BLaER1 treated with 17β-estradiol and CSF1 and Interleukin-3, amounts not matched to agents 10 nM and 100 nM (cell line): ENCODE measurements around the gene ABHD11.
A peak's percentile ranks its signal among the peaks of the same experiment; 100 is the strongest.

ENCODE experiments used
- H3K27ac ChIP-seq, 11 experiments: shearing (Covaris generic); formaldehyde crosslinking; 2 replicates each; pipeline ENCODE4 v1.8.1; 2022
- H3K27me3 ChIP-seq, 11 experiments: shearing (Covaris generic); formaldehyde crosslinking; 2 replicates each; pipeline ENCODE4 v1.8.1; 2022
- H3K36me3 ChIP-seq, 11 experiments: shearing (Covaris generic); formaldehyde crosslinking; 2 replicates each; pipeline ENCODE4 v1.8.1; 2022
- H3K4me1 ChIP-seq, 10 experiments: shearing (Covaris generic); formaldehyde crosslinking; 2 replicates each; pipeline ENCODE4 v1.8.1; 2022
- H3K4me2 ChIP-seq, 11 experiments: shearing (Covaris generic); formaldehyde crosslinking; 2 replicates each; pipeline ENCODE4 v1.8.1; 2022
- H3K4me3 ChIP-seq, 10 experiments: shearing (Covaris generic); formaldehyde crosslinking; 2 replicates each; pipeline ENCODE4 v1.8.1; 2022
- H3K9ac ChIP-seq, 11 experiments: shearing (Covaris generic); formaldehyde crosslinking; 2 replicates each; pipeline ENCODE4 v1.8.1; 2022
- H3K9me3 ChIP-seq, 11 experiments: shearing (Covaris generic); formaldehyde crosslinking; replicated peaks in 1 of 11; 2 replicates each; pipeline ENCODE4 v1.8.1; 2022
- H4K20me1 ChIP-seq, 11 experiments: shearing (Covaris generic); formaldehyde crosslinking; 2 replicates each; pipeline ENCODE4 v1.8.1; 2022
- Cebpa-rat ChIP-seq, 11 experiments: shearing (Covaris generic); IDR thresholded peaks; 2 replicates each; pipeline ENCODE4 v1.8.1; 2022

The ABHD11 gene

GRCh38 chr7:73770860-73771670 is 32.5 kb upstream of the ABHD11 start:
- Histone ChIP-seq H3K9ac (no peak overlapping the region), H4K20me1 (peaks cover 0 to 10% (median 0%) of the 10 kb centered on the region in 11 experiments; a peak in 1 of 22 replicates), H3K9me3 (peaks cover 0 to 8% (median 0%) of the 10 kb centered on the region in 11 experiments; a peak in 3 of 22 replicates), H3K4me1 (peaks cover 9 to 28% (median 14%) of the 10 kb centered on the region in 10 experiments), H3K36me3 (no peaks in the 10 kb centered on the region), H3K4me2 (peak overlapping the region; percentile 32 to 81 (median 69); a peak in 20 of 22 replicates), H3K27ac (no peak overlapping the region), H3K27me3 (peaks cover 19 to 30% (median 26%) of the 10 kb centered on the region in 11 experiments), H3K4me3 (peak overlapping the region in 2 of 10 experiments; percentile 28 to 47; a peak in 2 of 20 replicates)
- no peak for TF ChIP-seq Cebpa-rat (IDR thresholded peaks at IDR 0.05)

DNA sequence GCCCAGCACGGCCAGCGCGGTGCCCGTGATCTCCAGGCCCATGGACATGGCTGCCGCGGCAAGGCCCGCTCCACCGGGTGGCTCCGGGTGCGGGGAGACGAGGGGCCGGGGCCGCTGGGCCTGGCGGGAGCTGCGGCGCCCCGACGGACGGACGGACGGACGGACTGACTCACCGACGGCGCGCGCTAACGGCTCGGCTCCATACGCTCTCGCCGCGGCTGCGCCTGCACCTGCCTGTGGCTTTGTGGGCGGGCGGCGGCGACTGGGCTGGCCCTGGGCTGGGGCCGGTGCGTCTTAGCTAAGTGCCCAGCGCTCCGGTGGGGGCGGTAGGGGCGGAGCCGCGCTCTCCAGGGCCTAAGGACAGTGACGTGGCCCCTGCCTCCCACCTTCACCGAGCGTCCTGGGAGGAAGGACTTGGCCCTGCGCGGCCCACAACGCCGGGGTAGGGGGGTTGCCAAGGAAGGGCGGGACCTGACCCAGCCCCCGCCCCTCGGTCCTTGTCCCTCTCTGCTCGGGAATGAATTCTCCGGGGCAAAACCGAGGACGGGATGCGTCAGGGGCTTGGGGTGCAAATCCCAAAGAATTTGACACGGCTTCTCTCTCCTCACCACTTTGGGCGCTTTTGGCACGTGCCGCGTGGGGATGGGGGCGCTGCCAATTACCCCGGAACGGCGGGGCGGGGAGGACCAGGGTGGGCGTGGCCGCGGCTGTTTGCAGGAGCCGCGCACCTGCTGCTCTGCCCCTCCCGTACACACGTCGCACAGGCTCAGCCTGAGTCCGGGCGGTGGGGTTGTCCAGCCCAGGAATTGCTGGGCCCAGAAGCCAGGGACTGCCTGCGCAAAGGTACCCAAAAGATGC is 31.6 kb upstream of the ABHD11 start, which contains the start of gene CLDN3:
Gene CLDN3 (minus strand): TSS at position 269 of the 858 bp plus-strand sequence. CDS start 221 bp downstream, at position 48.
- Histone ChIP-seq H3K9me3 (peaks cover 0 to 8% (median 0%) of the 10 kb centered on the region in 11 experiments; a peak in 3 of 22 replicates), H3K4me1 (peaks cover 9 to 28% (median 14%) of the 10 kb centered on the region in 10 experiments), H3K9ac (no peak within 1 kb of the TSS), H4K20me1 (peaks cover 0 to 10% (median 0%) of the 10 kb centered on the region in 11 experiments; a peak in 1 of 22 replicates), H3K36me3 (no peaks in the 10 kb centered on the region), H3K4me3 (peak within 1 kb of the TSS in 6 of 10 experiments; percentile 14 to 48 (median 28); a peak in 5 of 20 replicates), H3K27me3 (peaks cover 19 to 30% (median 26%) of the 10 kb centered on the region in 11 experiments), H3K4me2 (peak within 1 kb of the TSS; percentile 32 to 81 (median 69); a peak in 21 of 22 replicates), H3K27ac (no peak within 1 kb of the TSS)
- TF ChIP-seq Cebpa-rat (IDR thresholded peaks at IDR 0.05) = no peak

GRCh38 chr7:73769481-73770001 is 30.9 kb upstream of the ABHD11 start:
- no peak for TF ChIP-seq Cebpa-rat (IDR thresholded peaks at IDR 0.05)
- H3K9ac ChIP-seq = no peak overlapping the region
- H3K36me3 ChIP-seq = no peaks in the 10 kb centered on the region
- 0 out of 22 replicates have a peak overlapping the region, but pooled peaks of 1 of the 11 experiments have one; percentile 69 for H3K4me2 ChIP-seq
- peaks cover 0 to 10% (median 0%) of the 10 kb centered on the region in 11 experiments; a peak in 1 of 22 replicates for H4K20me1 ChIP-seq
- H3K9me3 ChIP-seq = peaks cover 0 to 8% (median 0%) of the 10 kb centered on the region in 11 experiments; a peak in 3 of 22 replicates
- H3K27ac ChIP-seq = no peak overlapping the region
- H3K27me3 ChIP-seq = peaks cover 19 to 30% (median 26%) of the 10 kb centered on the region in 11 experiments
- no peak overlapping the region for H3K4me3 ChIP-seq
- peaks cover 9 to 23% (median 11%) of the 10 kb centered on the region in 10 experiments for H3K4me1 ChIP-seq

GRCh38 chr7:73768641-73769480 is 30.3 kb upstream of the ABHD11 start:
- no peak overlapping the region for H3K4me2 ChIP-seq
- H3K27ac ChIP-seq = no peak overlapping the region
- peaks cover 0 to 8% (median 0%) of the 10 kb centered on the region in 11 experiments; a peak in 3 of 22 replicates for H3K9me3 ChIP-seq
- peaks cover 19 to 30% (median 26%) of the 10 kb centered on the region in 11 experiments for H3K27me3 ChIP-seq
- H3K4me1 ChIP-seq = peaks cover 4 to 16% (median 11%) of the 10 kb centered on the region in 10 experiments
- peaks cover 0 to 10% (median 0%) of the 10 kb centered on the region in 11 experiments; a peak in 1 of 22 replicates for H4K20me1 ChIP-seq
- H3K9ac ChIP-seq = no peak overlapping the region
- no peak for TF ChIP-seq Cebpa-rat (IDR thresholded peaks at IDR 0.05)
- H3K4me3 ChIP-seq = no peak overlapping the region
- no peaks in the 10 kb centered on the region for H3K36me3 ChIP-seq

DNA sequence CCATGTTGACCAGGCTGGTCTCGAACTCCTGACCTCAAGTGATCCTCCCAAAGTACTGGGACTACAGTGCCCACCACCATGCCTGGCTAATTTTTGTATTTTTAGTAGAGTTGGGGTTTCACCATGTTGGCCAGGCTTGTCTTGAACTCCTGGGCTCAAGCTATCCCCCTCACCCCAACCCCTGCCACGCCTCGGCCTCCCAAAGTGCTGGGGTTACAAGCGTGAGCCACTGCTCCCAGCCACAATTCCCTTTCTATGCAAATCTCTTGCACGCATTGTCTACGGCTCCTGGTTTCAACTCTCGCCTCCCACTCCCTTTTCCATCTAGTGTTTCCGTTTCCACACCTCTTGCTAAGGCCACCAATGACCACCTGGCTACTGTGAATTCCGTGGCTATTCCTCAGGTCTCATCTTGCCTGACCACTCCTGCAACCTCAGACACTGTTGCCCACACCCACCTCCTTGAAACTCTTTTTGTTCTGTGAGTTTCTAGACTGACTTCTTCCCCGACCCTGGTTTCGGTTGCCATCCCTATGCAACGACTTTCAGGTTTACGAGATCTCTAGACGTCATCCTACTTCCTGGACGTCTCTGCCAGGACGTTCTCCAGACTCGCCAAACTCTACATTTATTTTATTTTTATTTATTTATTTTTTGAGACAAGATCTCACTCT is 28.1 kb upstream of the ABHD11 start:
- Histone ChIP-seq H3K4me3 (no peak overlapping the region), H3K4me2 (no peak overlapping the region)

GRCh38 chr7:73762659-73762999 is 24.0 kb upstream of the ABHD11 start:
- no peak for TF ChIP-seq Cebpa-rat (IDR thresholded peaks at IDR 0.05)
- Histone ChIP-seq H3K4me2 (no peak overlapping the region), H3K9me3 (no peaks in the 10 kb centered on the region), H3K36me3 (no peaks in the 10 kb centered on the region), H3K27ac (no peak overlapping the region), H3K4me3 (no peak overlapping the region), H3K27me3 (no peaks in the 10 kb centered on the region), H4K20me1 (no peaks in the 10 kb centered on the region), H3K4me1 (no peaks in the 10 kb centered on the region), H3K9ac (no peak overlapping the region)

More for the DNA sequence above, 28.1 kb upstream of the ABHD11 start:
- no peaks in the 10 kb centered on the region for H3K36me3 ChIP-seq
- peaks cover 19 to 29% (median 25%) of the 10 kb centered on the region in 11 experiments for H3K27me3 ChIP-seq
- peaks cover 0 to 11% (median 10%) of the 10 kb centered on the region in 10 experiments; a peak in 16 of 20 replicates for H3K4me1 ChIP-seq
- no peak overlapping the region for H3K9ac ChIP-seq
- peaks cover 0 to 10% (median 0%) of the 10 kb centered on the region in 11 experiments; a peak in 1 of 22 replicates for H4K20me1 ChIP-seq
- no peak for TF ChIP-seq Cebpa-rat (IDR thresholded peaks at IDR 0.05)
- peaks cover 0 to 8% (median 0%) of the 10 kb centered on the region in 11 experiments; a peak in 3 of 22 replicates for H3K9me3 ChIP-seq
- no peak overlapping the region for H3K27ac ChIP-seq

DNA sequence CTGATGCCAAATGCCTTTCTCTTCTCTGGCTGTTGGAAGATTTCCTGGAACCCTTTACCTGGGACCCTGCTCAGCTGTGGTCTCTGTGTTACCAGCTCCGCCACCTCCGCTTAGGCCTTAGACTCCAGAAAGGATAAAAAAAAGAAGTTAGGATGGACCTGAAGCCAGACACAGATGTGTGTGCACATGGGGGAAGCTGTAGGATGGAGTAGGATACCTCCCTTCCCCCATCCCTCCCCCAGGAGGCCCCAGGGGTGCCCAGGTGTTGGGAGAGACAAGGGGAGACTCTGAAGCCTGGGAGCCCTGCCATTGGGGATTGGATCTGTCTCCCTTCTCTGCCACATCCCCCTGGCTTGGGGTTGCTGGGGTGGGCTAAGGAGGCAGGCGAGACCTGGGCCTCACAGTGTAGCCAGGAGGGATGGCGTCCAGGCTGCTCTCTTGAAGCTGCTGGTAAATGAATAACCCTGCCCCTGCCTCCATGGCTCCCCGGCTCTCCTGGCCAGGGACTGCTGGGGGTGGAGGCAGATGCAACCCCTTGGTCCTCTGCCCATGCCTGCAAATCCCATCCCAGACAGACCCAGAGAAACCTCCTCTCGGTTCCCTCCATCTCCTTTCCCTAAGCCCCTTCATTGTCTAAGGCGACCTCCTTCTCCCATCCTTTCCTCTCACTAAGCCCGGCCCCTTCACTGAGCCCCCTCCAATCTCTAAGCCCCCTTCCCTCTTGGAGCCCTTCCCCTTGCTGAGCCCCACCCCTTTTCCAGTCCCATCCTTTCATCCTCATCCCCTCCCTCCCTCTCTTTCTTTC is 23.5 kb upstream of the ABHD11 start:
- no peak for TF ChIP-seq Cebpa-rat (IDR thresholded peaks at IDR 0.05)
- Histone ChIP-seq H3K9me3 (no peaks in the 10 kb centered on the region), H3K9ac (no peak overlapping the region), H3K27me3 (no peaks in the 10 kb centered on the region), H3K36me3 (no peaks in the 10 kb centered on the region), H3K4me3 (no peak overlapping the region), H3K27ac (no peak overlapping the region), H3K4me1 (no peaks in the 10 kb centered on the region), H3K4me2 (no peak overlapping the region), H4K20me1 (no peaks in the 10 kb centered on the region)
